GM12891 (cell line): ENCODE measurements around the gene GPR85.

Experiments used
- DNase-seq: peaks from one replicate; pipeline ENCODE4 v3.0.0; 2011; ENCODE audit warnings: low spot score; ENCODE audit not compliant: insufficient read length
- FAIRE-seq: peaks from 2 replicates; lab custom pipeline; 2011; peaks lifted over from hg19 to GRCh38; lab: Jason Lieb, UNC
- PAX5 ChIP-seq: IDR thresholded peaks from 2 replicates; pipeline ENCODE4 v1.6.1; 2011; ENCODE audit warnings: low read length, moderate library complexity, mild to moderate bottlenecking; ENCODE audit not compliant: insufficient read depth, severe bottlenecking
- POLR2A ChIP-seq: IDR thresholded peaks from 2 replicates; pipeline ENCODE4 v1.6.1; 2011; ENCODE audit warnings: low read depth, low read length, control low read depth
- POLR2AphosphoS5 ChIP-seq: IDR thresholded peaks from 2 replicates; pipeline ENCODE4 v1.6.1; 2011; ENCODE audit warnings: low read depth, low read length, control low read depth
- POU2F2 ChIP-seq: IDR thresholded peaks from 2 replicates; pipeline ENCODE4 v1.6.1; 2011; ENCODE audit warnings: low read depth, mild to moderate bottlenecking, control low read depth, low read length, moderate library complexity
- SPI1 ChIP-seq: IDR thresholded peaks from 2 replicates; pipeline ENCODE4 v1.6.1; 2011; ENCODE audit warnings: low read depth, low read length, control low read depth
- TAF1 ChIP-seq: IDR thresholded peaks from 2 replicates; pipeline ENCODE4 v1.6.1; 2011; ENCODE audit warnings: low read depth, low read length, control low read depth

The GPR85 gene

DNA sequence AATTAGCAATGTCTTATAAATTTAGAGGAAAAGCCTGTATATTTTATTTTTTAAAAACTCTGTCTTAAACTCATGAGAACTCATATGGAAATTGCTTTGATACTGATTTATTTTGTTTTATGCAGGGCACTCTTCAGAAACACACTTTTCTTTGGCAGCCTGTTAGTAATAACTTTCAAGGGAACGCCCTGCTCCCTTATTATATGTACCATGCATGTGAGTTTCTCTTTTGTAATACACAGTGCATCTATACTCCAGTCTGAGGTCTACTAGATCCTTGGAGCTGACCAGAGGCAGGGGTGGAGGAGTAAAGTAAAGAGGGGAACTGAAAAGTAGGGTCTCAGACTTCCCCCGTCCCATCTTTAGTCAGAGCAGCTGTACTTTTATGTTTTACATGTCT lies 40.2 kb downstream of the GPR85 start:
- DNase-seq (no peak), FAIRE-seq (no peak)
- no peak for TF ChIP-seq POLR2A
- TF ChIP-seq SPI1: no peak
- no peak for TF ChIP-seq TAF1
- TF ChIP-seq POLR2AphosphoS5: no peak
- TF ChIP-seq PAX5: no peak

DNA sequence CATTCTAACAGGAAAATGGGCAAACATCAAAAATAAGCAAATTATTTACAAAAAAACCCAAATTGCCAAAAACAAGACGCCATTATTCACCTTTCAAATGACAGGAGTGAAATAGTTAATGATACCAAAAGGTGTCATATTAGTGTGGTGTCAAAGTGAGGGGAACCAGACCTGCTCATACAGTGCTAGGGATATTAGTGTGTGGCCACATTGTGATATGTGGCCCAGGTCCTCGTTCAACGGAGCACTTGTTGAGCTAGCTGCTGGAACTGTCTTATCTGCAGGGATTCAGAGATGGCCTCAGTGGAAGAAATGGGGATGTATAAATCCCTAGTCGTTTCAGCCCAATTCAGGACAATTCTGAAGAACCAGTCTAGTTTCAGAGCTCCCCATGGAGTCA lies 41.2 kb downstream of the GPR85 start:
- FAIRE-seq (no peak), DNase-seq (no peak)
- TF ChIP-seq SPI1 (no peak), POLR2A (no peak), POLR2AphosphoS5 (no peak), TAF1 (no peak), PAX5 (no peak), POU2F2 (no peak)

DNA sequence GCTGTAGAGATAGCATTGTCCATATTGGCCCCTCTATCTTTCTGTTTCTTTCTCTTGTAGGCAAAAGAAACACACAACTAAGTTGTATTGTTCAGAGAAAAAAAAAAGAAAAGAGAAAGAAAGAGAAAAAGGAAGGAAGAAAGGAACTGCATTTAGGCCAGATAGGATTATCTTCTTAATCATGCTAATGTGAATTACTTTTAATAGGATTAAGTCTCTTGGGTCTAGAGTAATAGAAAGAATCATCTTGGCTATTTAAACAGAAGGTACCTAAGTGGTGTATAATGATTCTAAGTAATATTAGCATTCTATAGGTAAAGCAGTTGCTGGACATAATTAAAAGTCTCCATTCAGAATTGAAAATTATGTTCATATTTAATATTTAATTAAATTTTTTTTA lies 42.2 kb downstream of the GPR85 start:
- TF ChIP-seq POU2F2 (no peak), SPI1 (no peak), POLR2AphosphoS5 (no peak), TAF1 (no peak), POLR2A (no peak)
- DNase-seq: no peak
- FAIRE-seq: no peak

DNA sequence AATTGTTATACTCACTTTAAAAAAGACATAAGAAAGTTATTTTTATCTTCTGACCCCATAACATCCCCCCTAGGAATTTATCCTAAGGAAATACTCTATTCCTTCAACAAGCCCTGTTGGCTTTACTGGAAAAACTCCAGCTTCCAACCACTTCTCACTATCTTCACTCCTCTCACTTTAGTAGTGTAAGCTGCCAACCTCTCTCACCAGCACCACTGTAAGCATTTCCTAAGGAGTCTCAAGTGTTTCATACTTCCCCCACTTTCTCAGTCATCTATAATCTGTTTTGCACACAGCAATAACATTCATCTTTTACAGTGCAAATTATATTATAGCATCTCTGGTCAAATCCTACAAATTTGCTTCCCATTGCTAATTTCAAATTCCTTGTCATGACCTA lies 45.8 kb downstream of the GPR85 start:
- TF ChIP-seq SPI1 (no peak), PAX5 (no peak), POLR2AphosphoS5 (no peak), POLR2A (no peak), TAF1 (no peak), POU2F2 (no peak)
- DNase-seq (no peak), FAIRE-seq (no peak)

DNA sequence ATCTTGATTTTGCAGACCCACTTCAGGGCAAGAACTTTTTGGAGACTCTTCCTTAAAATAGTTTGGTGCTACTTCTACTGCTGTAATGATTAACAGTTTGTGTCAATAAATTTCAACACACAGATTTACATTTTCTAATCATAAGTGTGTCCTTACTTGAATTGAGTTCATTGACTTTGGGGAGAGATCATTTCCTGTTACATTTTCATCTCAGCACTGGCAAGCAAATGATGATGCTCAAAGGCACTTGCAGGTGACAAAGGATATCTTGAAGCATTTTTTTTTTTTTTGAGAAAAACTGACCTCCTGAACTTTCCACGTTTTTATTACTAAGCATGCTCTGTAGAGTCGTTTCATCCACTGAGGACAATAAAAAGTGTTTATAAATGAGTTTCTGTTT lies 52.7 kb downstream of the GPR85 start:
- DNase-seq (no peak), FAIRE-seq (no peak)
- TF ChIP-seq PAX5: no peak
- TF ChIP-seq TAF1: no peak
- TF ChIP-seq POLR2A: no peak
- TF ChIP-seq SPI1: no peak
- no peak for TF ChIP-seq POU2F2
- no peak for TF ChIP-seq POLR2AphosphoS5
